HPDE6-E6E7 (cell line): ENCODE measurements around the gene KCNF1.

Experiments used
- DNase-seq: peaks from one replicate; pipeline ENCODE4 v3.0.0; 2011; ENCODE audit warnings: missing footprints; ENCODE audit errors: extremely low spot score

KCNF1 gene

DNA sequence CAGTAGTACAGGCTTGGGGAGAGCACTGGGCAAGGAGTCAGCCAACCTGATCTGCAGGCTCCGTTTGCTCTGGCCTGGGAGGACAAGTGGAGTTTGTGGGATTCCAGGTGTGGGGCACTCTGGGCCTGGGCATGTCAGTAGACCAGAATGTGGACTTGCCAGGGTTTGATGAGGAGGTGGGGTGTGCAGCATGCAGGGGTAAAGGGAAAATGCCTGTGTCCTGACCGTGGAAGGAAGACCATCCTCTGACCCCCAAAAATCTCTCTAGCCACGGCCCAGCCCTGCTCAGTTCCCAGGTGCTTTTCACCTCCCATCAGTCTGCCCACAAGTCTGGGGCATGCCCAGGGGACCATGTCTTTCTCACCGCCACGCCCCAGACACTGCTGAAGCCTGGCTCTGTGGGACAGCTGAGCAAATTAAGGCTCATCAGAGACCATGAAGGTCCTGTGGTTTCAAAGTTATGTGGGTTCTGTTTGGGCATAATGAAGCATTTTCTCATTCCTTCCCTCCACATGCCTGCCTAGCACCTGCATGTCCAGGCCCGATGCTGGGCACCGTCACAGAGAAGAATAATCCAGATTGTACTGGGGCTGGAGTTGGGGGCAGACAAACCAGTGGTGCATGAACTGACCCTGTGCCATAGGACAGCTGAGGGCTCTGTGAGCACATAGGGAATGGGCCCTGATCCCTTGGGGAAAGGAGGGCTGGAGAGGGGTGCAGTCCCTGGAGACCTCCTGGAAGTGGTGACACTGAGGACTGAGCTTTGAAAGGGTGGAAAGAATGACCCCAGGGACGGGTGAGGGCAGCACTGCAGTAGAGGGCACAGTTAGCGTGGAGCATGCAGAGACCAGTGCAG is 6.5 kb upstream of the KCNF1 start:
- no peak for DNase-seq

DNA sequence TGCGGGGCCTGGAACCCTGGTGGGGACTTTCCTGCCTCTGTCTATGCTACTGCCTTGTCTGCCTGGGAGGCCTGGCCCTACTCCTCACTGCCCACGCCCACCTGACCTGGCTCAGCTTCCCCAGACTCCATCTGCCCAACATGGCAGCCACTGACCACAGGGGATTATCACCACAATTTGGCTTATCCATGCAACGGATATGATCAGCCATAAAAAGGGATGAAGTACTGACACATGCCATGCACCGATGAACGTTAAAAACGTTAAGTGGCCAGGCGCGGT is 5.9 kb upstream of the KCNF1 start:
- DNase-seq: no peak

DNA sequence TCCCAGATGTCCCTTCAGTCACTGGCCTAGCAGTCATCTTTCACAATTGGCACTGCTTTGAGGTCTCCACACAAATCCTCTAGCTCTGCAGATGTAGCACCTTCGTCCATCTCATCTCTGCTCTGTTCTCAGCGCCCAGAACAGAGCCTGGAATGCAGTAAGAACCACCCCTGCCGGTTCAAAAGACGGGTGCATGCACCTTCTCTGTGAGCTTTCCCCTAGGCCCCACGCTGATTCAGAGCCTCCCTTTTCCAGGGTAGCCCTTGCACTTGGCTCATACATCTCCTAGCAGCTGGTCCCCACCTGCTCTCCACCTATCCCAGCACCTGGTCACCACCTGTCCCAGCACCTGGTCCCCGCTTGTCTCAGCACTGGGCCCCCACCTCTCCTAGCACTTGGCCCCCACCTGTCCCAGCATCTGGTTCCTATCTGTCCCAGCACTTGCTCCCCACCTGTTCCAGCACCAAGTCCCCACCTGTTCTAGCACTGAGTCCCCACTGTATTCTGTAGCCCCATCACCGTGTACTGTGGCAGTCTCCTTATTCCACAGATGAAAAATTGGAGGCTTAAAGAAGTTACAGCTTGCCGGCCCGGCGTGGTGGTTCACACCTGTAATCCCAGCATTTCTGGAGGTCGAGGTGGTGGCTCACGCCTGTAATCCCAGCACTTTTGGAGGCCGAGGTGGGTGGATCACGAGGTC is 4.7 kb upstream of the KCNF1 start:
- no peak for DNase-seq

DNA sequence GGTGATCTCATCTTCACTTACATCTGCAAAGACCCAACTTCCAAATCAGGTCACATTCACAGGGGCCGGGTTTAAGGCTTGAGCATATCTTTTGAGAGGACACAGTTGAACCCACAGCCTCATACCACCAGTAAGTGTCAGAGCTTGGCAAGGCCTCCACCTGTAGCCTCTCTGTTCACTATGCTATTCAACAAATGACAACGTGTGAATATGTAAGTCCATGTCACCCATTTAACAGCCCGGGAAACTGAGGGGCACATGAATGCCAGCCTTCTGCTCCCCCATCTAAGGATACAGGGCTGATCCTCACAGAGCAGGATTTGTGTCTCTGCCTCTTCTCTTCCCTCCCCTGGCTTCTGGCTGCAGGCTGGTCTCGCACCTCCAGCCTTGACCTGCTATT is 3.5 kb upstream of the KCNF1 start:
- no peak for DNase-seq

DNA sequence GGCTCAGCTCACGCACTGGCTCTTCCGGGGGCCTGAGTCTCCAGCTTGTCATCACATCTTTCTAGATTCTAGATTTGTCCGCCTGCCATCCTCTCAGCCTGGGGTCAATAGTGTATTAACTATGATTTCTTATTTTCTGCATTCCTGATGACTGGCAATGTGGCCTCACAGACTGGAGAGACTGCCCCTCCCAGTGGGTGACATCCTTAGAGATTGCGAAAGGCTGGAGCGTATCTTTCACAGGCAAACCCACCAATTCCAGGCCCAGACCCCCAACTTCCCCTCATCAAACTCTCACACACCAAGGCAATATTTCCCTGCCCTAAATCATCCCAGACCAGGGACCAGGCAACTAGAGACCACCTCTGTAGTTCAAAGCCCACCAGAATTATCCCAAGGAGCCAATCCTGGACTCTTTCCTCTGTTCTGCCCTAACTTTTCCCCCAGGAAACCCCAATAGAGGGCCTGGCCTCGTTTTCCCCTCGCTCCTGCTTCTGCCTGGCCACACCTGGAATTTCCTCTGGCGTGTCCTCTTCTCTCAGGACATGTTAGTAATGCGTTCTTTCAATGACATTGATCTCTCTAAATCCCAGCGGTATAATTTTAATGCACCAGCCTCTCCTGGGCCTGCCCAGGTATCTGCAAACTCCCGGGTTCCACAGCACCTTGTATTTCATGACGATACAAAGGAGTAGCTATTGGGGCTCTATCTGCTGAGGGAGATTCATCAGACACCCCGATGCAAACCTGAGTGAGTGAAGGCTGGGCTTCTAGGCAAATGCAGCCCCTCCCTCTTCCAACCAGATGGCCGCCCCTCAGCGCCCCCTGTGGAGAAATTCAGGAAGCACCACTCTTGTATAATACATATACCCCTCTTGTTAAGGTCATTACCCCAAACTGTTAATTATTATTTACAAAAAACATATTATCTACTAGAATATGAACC is 2.4 kb upstream of the KCNF1 start:
- no peak for DNase-seq

DNA sequence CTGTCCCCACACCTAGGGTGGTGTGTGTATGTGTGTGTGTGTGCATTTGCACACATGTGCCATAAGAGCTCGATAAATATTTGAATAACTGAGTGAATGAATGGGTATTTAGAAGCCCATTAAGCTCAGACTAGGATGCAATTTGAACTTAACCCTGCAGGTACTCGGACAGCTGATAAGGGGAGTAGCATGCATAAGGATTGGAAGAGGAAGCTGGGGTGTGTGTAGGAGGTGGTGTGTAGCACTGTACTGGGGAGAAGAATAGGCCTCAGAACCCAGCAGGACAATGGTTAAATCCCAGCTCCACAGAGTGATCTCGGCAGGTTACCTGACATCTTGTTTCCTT is 1.8 kb upstream of the KCNF1 start:
- no peak for DNase-seq

DNA sequence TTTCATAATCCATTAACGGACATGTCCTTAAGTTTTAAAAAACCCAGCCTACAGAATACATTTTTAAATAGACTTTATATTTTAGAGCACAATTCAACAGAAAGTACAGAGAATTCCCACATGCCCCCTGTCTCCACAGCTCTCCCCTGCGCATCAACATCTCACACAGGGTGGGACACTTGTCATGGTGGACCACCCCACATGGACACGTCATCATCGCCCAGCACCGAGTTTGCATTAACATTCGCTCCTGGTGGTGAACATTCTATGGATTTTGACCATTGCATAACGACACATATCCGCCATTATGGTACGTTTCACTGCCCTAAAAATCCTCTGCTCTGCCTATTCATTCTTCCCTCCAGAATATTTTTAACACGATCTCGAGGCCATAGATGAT is 1.1 kb upstream of the KCNF1 start:
- no peak for DNase-seq

DNA sequence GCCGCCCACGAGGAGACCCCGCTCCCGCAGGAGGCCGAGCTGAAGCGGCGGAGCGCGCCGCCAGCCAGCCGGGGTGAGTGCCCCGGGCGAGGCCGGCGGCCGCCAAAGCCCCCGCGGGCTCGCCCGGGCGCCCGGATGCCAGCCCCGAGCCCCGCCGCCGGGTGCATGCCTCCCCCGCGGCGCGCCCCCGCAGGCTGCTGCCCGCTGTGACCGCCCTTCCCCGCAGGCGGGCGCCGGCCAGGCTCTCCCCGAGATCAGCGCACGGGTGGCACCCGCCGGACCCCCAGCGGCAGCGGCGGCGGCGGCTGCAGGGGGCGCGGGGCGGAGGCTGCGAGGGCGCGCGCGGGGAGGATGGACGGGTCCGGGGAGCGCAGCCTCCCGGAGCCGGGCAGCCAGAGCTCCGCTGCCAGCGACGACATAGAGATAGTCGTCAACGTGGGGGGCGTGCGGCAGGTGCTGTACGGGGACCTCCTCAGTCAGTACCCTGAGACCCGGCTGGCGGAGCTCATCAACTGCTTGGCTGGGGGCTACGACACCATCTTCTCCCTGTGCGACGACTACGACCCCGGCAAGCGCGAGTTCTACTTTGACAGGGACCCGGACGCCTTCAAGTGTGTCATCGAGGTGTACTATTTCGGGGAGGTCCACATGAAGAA is 470 bp downstream of the KCNF1 start:
- DNase-seq: no peak

DNA sequence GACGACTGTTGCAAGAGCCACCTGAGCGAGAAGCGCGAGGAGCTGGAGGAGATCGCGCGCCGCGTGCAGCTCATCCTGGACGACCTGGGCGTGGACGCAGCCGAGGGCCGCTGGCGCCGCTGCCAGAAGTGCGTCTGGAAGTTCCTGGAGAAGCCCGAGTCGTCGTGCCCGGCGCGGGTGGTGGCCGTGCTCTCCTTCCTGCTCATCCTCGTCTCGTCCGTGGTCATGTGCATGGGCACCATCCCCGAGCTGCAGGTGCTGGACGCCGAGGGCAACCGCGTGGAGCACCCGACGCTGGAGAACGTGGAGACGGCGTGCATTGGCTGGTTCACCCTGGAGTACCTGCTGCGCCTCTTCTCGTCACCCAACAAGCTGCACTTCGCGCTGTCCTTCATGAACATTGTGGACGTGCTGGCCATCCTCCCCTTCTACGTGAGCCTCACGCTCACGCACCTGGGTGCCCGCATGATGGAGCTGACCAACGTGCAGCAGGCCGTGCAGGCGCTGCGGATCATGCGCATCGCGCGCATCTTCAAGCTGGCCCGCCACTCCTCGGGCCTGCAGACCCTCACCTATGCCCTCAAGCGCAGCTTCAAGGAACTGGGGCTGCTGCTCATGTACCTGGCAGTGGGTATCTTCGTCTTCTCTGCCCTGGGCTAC is 1.2 kb downstream of the KCNF1 start:
- DNase-seq: no peak

DNA sequence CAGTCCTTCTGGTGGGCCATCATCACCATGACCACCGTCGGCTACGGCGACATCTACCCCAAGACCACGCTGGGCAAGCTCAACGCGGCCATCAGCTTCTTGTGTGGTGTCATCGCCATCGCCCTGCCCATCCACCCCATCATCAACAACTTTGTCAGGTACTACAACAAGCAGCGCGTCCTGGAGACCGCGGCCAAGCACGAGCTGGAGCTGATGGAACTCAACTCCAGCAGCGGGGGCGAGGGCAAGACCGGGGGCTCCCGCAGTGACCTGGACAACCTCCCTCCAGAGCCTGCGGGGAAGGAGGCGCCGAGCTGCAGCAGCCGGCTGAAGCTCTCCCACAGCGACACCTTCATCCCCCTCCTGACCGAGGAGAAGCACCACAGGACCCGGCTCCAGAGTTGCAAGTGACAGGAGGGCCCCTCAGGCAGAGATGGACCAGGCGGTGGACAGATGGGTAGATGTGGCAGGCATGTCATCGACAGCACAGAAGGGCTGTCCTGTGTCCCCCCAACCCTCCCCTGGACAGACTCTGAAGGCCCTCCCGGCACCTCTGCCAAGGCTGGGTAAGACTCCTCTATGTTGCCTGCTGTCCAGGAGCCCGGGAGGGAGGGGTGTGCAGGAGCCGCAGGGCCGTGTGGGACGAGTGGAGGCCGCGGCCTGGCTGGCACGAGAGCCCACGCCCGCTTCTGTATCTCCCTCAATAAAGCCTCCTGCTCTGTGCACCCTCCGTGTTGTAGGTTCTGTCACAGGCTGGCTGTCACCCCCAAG is 2.0 kb downstream of the KCNF1 start:
- no peak for DNase-seq

DNA sequence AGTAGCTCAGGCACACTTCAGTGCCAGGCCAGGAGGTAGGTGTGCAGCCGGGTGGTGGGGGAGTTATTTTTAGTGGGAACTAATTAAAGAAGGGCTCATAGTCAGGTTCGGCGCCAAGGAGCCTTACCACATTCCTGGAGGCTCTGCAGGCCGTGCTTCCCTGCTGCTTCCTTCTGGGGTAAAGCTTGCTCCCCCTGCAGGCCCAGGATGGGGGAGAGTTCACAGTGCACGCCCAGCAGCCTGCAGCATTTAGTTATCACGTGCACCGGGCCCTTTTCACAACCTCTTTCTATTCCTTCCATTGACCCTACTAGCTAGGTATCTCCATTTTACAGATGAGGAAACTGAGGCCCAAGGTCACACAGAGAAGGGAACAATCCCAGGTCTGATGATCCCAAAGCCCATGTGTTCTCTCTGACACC is 2.5 kb downstream of the KCNF1 start:
- DNase-seq: no peak

DNA sequence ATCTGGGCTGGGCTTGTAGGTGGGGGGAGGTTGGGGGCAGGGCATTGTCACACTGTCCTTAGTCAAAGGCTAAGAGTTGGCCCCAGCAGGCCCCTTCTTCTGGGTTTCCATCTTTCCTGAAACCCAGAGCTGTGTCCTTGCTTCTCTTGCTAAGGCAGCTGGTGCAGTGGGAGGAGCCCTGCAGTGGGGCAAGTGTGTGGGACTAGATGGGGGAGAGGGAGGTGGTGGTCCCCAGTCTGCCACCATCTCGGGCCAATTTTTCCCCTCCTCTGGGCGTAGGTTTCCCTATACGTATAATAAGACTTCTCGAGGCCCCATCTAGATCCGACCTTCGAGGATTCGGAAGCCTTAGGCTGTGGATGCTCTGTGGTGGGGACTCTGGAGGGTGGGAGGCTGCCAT is 3.5 kb downstream of the KCNF1 start:
- no peak for DNase-seq

DNA sequence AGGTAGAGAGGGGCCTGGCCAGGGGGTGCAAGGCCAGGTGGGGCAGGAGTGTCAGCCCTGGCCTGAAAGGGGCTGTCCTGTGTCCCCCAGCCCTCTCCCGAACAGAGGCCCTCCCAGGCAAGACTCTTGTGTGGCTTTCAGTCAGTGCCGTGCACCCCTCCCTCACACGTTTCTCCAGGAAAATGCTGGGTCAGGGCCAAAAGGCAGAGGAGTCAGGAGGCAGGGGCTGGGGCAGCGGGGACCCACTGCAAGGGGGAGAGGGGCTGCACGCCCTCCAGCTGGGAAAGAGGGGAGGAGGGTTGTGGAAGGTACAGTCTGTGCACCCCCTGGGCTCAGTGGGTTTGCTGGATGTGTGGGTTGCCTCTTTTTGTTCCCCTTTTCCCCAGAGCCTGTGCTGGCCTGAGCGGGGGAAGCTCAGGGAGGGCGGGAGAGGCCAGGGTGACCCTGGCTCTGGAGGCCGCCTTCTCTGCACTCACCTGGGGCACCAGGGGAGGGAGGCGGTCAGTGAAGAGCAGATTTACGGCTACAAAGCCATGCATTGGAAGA is 4.1 kb downstream of the KCNF1 start:
- DNase-seq: no peak

DNA sequence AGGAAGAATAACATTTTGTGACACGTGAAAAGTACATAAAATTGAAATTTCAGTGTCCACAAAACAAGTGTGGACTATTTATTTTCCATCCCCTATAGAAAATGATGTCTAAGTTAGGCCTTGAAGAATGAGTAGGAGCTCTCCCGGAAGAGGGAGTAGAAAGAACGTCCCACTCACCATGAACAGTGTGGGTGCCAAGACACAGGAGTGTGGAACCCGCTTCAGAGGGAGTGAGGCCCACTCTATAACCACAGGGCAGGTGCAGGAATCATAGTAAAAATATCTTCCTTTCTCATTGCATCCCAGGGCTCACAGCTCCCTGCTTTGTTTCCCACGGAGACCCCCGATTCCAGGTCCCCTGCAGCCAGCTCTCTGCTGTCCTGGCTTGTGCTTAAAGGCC is 5.2 kb downstream of the KCNF1 start:
- DNase-seq: no peak

DNA sequence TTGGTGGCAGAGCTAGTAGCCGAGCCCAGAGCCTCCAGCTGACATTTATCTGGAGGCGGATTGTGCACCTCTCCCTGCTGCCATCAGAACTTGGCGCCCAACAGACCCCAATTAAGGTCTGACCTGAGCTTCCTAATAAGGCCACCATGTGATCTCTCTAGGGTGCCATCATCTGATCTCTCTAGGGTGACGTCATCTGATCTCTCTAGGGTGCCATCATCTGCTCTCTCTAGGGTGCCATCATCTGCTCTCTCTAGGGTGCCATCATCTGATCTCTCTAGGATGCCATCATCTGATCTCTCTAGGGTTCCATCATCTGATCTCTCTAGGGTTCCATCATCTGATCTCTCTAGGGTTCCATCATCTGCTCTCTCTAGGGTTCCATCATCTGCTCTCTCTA is 6.2 kb downstream of the KCNF1 start:
- DNase-seq: no peak

DNA sequence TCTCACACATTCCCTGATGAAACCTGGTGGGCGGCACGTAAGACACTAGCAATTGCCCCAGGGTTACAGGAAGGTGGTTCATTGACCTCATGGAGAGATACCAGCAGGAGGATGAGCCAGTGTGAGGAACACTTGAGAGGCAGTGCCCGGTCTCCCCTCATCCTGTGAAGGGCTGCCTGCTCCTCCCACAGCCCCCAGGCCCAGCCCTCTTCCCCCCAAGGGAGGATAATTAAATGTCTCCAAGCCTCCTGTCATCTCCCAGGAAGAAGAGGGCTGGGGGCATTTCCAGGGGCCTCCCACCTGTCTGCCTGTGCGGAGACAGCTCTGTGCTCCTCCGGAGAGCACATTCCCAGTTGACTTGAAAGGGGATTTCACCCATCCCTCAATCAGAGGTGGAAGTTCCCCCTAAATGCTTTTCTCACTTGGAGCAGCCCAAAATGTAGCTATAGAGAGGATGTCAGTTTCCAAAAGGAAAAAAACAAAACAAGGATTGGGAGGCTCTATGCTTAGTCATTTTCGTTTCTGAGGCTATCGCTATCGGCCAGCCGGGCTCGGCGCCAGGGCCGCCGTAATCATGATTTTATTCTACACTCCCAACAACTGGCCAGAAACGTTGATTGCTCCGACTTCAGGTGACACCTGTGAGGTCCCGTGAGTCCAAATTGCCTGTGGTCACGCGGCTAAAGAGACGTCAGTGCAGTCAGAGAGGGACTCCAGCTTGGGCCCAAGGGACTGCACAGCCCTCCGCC is 7.1 kb downstream of the KCNF1 start:
- DNase-seq: no peak

DNA sequence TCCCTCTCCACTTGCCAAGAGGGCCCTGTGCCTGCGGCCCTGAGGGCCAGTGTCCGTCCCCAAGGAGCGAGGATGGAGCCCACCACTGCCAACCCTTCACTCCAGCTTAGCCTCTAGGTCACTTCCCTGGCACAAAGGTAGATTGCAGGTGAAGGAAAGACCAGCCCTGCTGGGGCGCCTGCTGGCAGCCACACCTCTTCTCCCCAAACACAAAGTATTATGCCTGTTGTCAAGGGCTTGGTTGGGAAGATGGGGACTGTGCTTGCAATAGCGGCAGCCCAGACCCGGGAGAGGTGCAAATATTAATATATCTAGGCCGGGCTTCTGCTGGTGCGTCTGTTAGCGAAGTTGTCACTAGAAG is 7.7 kb downstream of the KCNF1 start:
- DNase-seq: no peak

DNA sequence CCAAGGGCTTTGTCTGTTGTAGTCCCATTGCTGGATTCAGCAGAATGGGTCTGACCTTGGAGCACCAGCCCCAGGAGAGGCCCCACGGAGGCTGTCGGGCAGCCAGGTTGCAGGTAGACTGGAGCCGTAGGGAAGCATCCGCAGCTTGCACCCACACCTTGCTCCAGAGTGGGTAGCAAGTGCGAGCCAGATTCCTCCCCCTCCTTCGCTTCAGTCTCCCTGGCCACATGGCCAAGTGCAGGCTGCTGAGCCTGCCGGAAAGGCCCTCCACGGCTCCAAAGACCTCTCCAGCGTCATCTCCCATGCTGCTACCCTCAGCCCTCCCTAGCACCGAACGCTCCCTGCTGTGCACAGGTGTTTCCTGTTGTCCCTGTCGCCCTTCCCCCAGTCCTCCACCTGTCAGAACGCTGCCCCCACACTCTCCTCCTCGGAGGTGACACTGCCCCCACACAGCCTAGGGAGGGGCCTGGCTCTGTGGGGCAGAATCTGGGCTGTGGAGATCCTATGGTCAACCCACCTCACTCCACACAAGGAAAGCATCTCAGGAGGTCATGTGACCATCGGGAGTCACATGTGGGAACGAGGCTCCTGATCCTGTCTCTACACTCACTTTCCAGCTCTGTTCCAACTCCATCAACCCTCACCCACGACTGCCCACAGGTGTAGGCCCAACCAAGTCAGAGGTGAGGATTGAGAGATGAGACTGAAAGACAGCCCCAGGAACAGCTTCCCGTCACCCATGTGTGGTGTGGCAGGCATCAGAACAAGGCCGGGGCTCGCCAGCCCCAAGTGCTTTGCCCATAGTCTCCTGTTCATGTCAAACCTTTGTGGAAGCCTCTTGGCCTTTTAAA is 8.3 kb downstream of the KCNF1 start:
- no peak for DNase-seq
